Left ventricle myocardium inferior (tissue), 1 donor: ENCODE results near the gene USP10. TPM values are rescaled to one million over a fixed set of nuclear protein-coding genes. Genes with fewer than 3 reads are reported as not detected.

Experiments used
- DNase-seq: peaks from one replicate; pipeline ENCODE4 v3.0.0-alpha.2; 2020
- H3K27ac ChIP-seq: fragments of 200-600 bp; replicated peaks from 2 replicates; pipeline ENCODE4 v1.8.0; 2021
- H3K27me3 ChIP-seq: fragments of 200-600 bp; 2 replicates; pipeline ENCODE4 v1.8.0; 2021; ENCODE audit warnings: low read depth
- H3K36me3 ChIP-seq: fragments of 200-600 bp; 2 replicates; pipeline ENCODE4 v1.8.0; 2021
- H3K4me1 ChIP-seq: fragments of 200-600 bp; 2 replicates; pipeline ENCODE4 v1.8.0; 2021
- H3K4me3 ChIP-seq: fragments of 200-600 bp; 2 replicates; pipeline ENCODE4 v1.8.0; 2021; ENCODE audit warnings: mild to moderate bottlenecking, moderate library complexity
- H3K9me3 ChIP-seq: fragments of 200-600 bp; replicated peaks from 2 replicates; pipeline ENCODE4 v1.8.0; 2021
- intact Hi-C: fragments of 100-400 bp; cut with micrococcal nuclease; formaldehyde crosslinking; loops from one replicate; pipeline ENCODE4 v1.11.0; 2022
- total RNA-seq: library from RNA; stranded (reverse); fragmentation: NEBNext Ultra II Directional; extraction: Animal tissue kit (Norgen Biotek cat#: 25700); gene quantifications from one replicate; pipeline ENCODE4 v1.2.1, GENCODE V29; 2021
- TF ChIP-seq, protein P1 (sequence below): fragments of 200-600 bp; IDR thresholded peaks from 2 replicates; pipeline ENCODE4 v1.8.0; 2021; ENCODE audit warnings: antibody characterized with exemption, mild to moderate bottlenecking, borderline replicate concordance
- donor health status: DM: no; HTN: yes; CAD: no; lungs with severe emphysema.

Gene USP10
- total RNA-seq, 1 donor from 2014 or later = 66.7 TPM

- Histone ChIP-seq H3K4me1 (peaks cover 59% of the 10 kb centered on the region), H3K4me3 (peak overlapping the region; percentile 76), H3K9me3 (no peaks in the 10 kb centered on the region), H3K27ac (peak overlapping the region; percentile 83), H3K36me3 (no peaks in the 10 kb centered on the region), H3K27me3 (peaks cover 30% of the 10 kb centered on the region)
- TF ChIP-seq, protein P1, sequence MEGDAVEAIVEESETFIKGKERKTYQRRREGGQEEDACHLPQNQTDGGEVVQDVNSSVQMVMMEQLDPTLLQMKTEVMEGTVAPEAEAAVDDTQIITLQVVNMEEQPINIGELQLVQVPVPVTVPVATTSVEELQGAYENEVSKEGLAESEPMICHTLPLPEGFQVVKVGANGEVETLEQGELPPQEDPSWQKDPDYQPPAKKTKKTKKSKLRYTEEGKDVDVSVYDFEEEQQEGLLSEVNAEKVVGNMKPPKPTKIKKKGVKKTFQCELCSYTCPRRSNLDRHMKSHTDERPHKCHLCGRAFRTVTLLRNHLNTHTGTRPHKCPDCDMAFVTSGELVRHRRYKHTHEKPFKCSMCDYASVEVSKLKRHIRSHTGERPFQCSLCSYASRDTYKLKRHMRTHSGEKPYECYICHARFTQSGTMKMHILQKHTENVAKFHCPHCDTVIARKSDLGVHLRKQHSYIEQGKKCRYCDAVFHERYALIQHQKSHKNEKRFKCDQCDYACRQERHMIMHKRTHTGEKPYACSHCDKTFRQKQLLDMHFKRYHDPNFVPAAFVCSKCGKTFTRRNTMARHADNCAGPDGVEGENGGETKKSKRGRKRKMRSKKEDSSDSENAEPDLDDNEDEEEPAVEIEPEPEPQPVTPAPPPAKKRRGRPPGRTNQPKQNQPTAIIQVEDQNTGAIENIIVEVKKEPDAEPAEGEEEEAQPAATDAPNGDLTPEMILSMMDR = no peak
- no peak for DNase-seq
- intact Hi-C loops = no loop called here
Measured at GRCh38 chr16:84822990-84823389, 123.2 kb downstream of the USP10 start.

DNA sequence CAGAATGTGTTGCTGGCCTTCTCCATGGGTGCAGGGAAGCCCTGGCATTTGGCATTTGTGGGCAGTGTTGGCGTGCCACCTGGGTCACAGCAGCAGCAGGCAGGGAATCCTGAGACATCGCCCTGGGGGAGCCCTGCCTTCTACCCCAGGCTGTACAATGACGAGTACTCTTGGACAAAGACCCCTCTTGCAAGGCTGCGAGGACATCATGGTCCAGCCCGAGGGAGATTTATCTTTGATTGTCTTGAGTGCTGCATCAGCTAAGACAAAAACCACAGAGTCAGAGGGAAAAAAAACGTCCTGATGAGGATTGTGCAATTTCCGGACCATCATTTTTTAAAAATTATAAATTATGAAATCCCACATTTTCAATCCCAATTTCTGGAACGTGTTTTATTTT lies 123.7 kb downstream of the USP10 start:
- peaks cover 30% of the 10 kb centered on the region for H3K27me3 ChIP-seq

DNA sequence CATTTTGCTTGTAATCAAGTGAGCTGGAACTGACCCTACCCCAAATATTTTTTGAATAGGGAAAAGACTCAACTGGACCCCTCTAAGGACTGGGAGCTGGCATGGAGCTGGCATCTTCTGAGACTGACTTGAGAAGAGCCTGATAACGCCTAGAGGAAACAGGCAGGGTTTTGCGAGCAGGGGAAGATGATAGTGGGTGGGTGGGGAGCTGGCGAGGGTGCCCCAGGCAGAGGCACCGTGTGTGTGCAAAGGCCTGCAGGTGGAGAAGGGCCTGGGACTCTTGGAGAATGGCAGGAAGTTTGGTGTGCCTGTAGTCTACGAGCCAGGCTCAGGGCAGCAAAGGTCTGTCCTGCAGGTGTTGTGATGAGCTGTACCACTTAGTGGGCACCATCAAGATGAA lies 124.1 kb downstream of the USP10 start:
- H3K27me3 ChIP-seq = peaks cover 30% of the 10 kb centered on the region
- no peaks in the 10 kb centered on the region for H3K36me3 ChIP-seq
- TF ChIP-seq, protein P1 = no peak
- H3K4me1 ChIP-seq = peaks cover 69% of the 10 kb centered on the region
- peak overlapping the region; percentile 83 for H3K27ac ChIP-seq
- H3K9me3 ChIP-seq = no peaks in the 10 kb centered on the region
- intact Hi-C loops = no loop called here
- DNase-seq = no peak
- H3K4me3 ChIP-seq = peak overlapping the region; percentile 76

More for the DNA sequence above, 123.7 kb downstream of the USP10 start:
- peak overlapping the region; percentile 83 for H3K27ac ChIP-seq
- H3K4me1 ChIP-seq = peaks cover 64% of the 10 kb centered on the region
- intact Hi-C loops = no loop called here
- peak overlapping the region; percentile 76 for H3K4me3 ChIP-seq
- no peaks in the 10 kb centered on the region for H3K9me3 ChIP-seq
- DNase-seq = no peak
- H3K36me3 ChIP-seq = no peaks in the 10 kb centered on the region
- TF ChIP-seq, protein P1 = no peak

DNA sequence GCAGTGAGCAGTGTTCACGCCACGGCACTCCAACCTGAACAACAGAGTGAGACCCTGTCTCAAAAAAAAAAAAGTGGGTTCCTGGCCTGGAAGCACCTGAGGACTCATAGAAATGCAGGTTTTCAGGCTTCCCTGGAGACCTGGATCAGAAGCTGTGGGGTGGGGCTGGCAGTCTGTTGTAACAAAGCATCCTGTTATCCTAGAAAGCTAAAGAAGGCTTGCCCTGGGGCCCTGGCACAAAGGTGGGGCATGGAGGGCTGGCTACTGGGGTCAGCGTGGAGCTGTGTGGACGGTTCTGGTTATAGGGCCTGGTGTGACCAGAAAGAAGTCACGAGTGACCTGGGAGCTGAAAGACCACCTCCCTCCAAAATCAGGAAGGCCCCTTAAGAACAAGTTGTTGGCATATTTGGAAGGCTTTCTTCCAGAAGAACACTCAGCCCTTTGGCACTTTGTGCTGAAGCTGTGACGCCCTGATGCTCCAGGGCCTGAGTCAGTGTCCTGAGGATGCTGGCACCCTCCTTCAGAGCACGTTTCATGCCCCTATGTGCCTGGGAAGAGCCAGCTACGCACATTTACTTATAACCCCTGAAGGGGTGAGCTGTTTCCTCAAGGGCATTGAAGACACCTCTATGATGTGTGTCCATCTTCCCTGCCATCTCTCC lies 126.2 kb downstream of the USP10 start:
- intact Hi-C loops = no loop called here
- Histone ChIP-seq H3K4me3 (no peak overlapping the region), H3K36me3 (no peaks in the 10 kb centered on the region), H3K27me3 (peaks cover 25% of the 10 kb centered on the region), H3K4me1 (peaks cover 70% of the 10 kb centered on the region), H3K9me3 (no peaks in the 10 kb centered on the region), H3K27ac (peak overlapping the region; percentile 83)
- DNase-seq = no peak
- TF ChIP-seq, protein P1 = no peak

DNA sequence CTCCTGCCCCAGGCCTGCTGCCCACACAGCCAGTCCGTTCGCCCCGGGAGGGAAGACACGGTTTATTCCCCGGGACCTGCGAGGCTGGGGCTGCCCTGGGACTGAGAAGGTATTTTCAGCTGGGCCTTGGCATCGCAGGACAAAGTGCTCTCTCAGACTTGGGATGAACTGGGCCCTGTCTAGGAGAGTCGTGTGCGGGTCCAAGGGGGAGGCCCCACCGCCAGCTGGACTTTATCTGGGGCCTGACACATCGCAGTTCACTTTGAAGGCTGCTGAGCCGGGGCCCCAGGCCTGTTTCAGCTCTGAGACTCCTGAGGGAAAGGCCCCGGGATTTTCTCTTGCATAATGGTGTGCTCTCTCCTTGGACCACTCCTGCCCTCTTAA lies 126.8 kb downstream of the USP10 start:
- Histone ChIP-seq H3K27ac (peak overlapping the region; percentile 83), H3K9me3 (no peaks in the 10 kb centered on the region), H3K36me3 (no peaks in the 10 kb centered on the region), H3K4me1 (peaks cover 70% of the 10 kb centered on the region), H3K27me3 (peaks cover 21% of the 10 kb centered on the region), H3K4me3 (peak overlapping the region; percentile 27)
- TF ChIP-seq, protein P1 = no peak
- intact Hi-C loops = no loop called here
- DNase-seq = peak; percentile 78
